Cardiac septum (tissue), 1 donor: ENCODE results near the gene GPC5. TPM values are rescaled to one million over a fixed set of nuclear protein-coding genes. Genes with fewer than 3 reads are reported as not detected.

Source experiments
- DNase-seq: peaks from one replicate; pipeline ENCODE4 v3.0.0-alpha.2; 2020; ENCODE audit warnings: low spot score
- intact Hi-C: fragments of 100-400 bp; cut with DNase I; formaldehyde crosslinking; loops from one replicate; pipeline ENCODE4 v1.14.0; 2022
- total RNA-seq: library from RNA; stranded (reverse); fragmentation: NEBNext Ultra II Directional; extraction: Animal tissue kit (Norgen Biotek cat#: 25700); gene quantifications from one replicate; pipeline ENCODE4 v1.2.1, GENCODE V29; 2021
- donor health status: DM: no; HTN: no; CAD: no.

GPC5 gene
- total RNA-seq, 1 donor from 2014 or later, result 0.86 TPM

- DNase-seq, result no peak
- intact Hi-C loops, result no loop called here
These were observed 1377.2 kb downstream of the GPC5 start for GRCh38 chr13:92775658-92776057.

DNA sequence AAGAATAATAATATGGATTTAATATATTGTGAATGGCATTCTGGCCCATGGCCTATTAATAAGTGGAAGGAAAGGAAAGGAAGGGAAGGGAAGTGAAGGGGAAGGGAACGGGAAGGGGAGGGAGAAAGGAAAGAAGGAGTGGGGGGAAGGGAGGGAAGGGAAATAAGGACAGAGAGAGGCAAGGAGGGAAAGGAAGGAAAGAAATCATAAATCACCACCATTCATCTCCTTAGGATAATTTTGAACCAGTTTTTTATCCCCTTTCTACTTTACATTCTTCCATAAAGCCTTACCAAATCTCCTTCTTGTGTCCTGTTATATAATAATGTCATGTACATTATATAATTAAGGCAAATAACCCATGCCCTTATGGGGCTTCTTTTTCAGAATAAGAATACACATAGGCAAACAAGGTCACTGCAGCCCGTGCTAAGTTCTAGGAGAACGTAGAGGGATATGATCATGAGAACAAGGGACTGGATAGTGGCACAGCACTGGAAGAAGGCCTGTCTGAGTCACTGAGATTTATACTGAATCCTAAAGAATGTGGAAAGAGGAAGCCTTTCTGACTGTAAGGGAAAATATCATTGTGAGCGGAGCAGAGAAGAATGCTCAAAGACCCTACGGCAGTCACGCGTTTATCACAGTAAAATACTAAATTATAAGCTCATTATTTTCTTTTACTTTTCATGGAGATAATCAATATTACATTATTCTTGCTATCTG, 1383.7 kb downstream of the GPC5 start:
- intact Hi-C loops, result no loop called here
- no peak for DNase-seq

DNA sequence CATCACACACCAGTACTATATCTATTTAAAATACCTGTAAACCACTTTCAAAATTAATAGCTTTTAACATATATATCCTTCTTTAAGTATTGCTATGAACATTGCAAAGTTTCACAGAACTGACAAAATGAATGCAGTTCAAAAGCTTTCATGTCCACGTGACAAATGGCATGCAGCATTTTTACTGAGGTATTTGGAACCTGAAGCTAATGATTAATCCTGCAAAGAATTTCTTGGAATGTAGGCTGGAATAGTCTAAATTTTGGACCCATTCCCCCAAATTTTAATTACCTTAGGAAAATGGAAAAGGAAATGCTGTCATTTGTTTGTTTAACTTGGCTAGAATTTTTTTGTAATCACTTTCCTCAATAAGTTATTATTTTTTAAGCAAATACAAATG, 1404.4 kb downstream of the GPC5 start:
- intact Hi-C loops, result no loop called here
- no peak for DNase-seq

- no peak for DNase-seq
- intact Hi-C loops, result no loop called here
These were observed 1405.9 kb downstream of the GPC5 start for GRCh38 chr13:92804346-92804745.

GRCh38 chr13:92804926-92805325, 1406.5 kb downstream of the GPC5 start:
- intact Hi-C loops, result no loop called here
- no peak for DNase-seq

GRCh38 chr13:92805766-92806165, 1407.3 kb downstream of the GPC5 start:
- intact Hi-C loops, result no loop called here
- no peak for DNase-seq

GRCh38 chr13:92806215-92806614, 1407.8 kb downstream of the GPC5 start:
- DNase-seq, result no peak
- intact Hi-C loops, result no loop called here

- intact Hi-C loops, result no loop called here
- DNase-seq, result no peak
These were observed 1408.9 kb downstream of the GPC5 start for GRCh38 chr13:92807353-92807752.

DNA sequence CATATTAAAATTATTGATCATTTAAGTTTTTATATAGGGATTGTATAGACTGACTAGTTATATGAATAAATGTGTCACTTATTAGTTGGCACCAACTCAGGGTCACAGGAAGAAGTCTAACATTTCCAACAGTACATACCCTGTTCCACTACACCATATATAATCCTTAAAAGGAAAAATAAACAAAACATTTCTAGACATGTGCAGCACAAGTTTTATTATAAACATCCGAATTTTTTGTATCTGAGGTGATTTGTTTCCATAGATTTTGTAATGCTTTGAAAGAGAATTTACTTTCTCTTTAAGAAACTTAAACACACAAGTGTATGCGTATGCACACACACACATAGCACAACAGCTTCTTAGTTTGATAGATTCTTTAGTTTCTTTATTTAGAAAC, 1409.5 kb downstream of the GPC5 start:
- intact Hi-C loops, result no loop called here
- DNase-seq, result no peak

DNA sequence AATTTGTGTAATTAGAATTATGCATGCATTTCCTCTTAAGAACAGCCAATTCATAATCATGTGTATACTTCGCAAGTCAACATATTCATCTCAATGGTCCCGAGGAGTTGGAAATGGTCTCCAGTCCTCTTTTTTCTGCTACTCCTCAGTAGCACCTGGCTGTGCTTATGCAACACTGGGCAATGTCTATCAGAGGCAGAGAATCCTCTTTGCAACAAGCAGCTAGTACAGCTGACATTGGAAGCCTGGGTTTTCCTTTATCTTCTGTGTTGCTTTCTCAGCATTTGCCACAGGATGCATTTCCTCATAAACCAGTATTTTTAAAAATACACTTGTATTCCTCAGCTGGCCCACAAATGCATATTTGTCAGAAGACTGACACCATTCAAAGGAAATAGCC, 1422.9 kb downstream of the GPC5 start:
- intact Hi-C loops, result no loop called here
- no peak for DNase-seq

- no peak for DNase-seq
- intact Hi-C loops, result no loop called here
These were observed 1424.6 kb downstream of the GPC5 start for GRCh38 chr13:92823059-92823458.

DNA sequence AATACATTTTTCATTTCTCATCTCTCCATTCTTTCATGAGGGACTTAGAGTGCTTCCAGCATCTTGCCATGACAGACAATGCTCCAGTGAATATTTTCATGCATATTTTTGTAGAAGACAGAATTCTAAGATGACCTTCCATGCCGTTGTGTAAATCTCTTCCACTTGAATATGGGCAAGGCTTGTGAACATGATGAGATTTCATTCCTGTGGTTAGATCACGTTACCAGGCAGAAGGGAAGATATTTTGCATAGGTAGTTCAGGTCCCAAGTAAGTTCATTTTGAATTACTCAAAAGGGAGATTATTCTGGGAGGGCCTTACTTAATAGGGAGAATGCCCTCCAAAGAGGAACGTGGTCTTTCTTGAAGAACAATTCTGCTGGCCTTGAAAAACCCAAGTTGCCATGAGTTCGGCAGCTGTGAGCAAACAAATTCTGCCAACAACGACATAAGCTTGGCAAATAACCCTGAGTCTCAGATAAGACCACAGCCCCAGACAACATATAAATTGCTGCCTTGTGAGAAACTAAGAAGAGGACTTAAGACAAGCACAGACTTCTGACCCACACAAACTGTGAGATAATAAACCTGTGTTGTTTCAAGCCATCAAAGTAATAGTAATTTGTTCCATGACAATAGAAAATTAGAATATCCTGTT, 1427.6 kb downstream of the GPC5 start:
- no peak for DNase-seq
- intact Hi-C loops, result no loop called here

- intact Hi-C loops, result no loop called here
- DNase-seq, result no peak
These were observed 1429.1 kb downstream of the GPC5 start for GRCh38 chr13:92827503-92827902.

DNA sequence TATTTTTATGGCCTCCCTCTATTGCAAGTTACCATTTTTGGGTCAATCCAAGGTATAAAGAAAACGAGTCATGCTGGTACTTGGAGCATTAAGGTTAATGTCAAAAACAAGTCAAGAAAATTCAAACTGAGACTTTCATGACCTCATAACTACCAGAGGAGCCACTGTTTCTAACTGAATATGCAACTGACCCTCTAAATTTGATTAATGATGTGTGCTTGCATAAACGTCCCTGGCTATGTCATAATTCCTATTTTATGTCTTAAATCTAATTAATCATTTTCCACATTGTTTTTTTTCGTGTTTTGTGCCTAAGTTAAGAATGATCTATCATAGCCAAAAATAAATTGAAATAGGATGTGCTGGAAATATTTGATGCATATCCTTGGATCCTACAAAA, 1431.5 kb downstream of the GPC5 start:
- no peak for DNase-seq
- intact Hi-C loops, result no loop called here

GRCh38 chr13:92830821-92831220, 1432.4 kb downstream of the GPC5 start:
- DNase-seq, result no peak
- intact Hi-C loops, result no loop called here

DNA sequence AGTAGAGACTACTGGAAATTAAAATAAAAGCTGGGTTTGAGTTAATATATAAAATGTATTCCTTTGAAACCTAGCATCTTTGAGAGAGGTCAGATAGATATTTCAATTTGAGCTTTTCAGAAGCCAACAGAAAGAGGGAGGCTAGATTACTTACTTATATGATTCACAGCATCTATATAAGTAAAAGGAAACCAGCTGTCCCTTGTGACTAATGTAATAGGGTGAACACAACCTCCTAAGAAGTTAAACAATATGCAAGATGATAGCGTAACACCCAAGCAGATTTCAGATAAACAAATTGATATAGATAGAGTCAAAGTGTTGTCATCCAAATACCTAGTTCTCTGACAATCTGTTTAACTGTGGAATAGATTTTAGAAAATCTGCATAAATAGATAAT, 1434.7 kb downstream of the GPC5 start:
- no peak for DNase-seq
- intact Hi-C loops, result no loop called here

GRCh38 chr13:92836171-92836570, 1437.8 kb downstream of the GPC5 start:
- no peak for DNase-seq

GRCh38 chr13:92838786-92839185, 1440.4 kb downstream of the GPC5 start:
- no peak for DNase-seq
- intact Hi-C loops, result no loop called here

More at GRCh38 chr13:92836171-92836570, 1437.8 kb downstream of the GPC5 start:
- intact Hi-C loops, result no loop called here

DNA sequence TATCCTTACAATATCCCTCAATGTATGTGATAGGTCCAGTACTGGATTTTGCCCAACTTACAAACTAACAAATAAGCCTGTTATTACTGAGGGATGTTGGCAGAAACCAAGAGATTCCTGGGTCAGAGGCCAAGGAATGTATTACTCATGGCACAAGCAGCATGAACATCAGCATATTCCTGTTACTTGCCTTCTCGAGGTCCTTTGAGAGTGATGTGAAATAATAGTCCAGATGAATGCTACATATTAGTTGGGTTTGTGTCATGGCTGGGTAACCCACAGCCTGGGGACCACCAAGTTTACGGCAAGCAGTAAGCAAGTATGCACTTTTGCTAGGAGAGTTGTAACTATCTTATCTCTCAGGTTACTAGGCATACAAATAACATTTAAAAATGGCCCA, 1443.7 kb downstream of the GPC5 start:
- DNase-seq, result no peak
- intact Hi-C loops, result no loop called here

DNA sequence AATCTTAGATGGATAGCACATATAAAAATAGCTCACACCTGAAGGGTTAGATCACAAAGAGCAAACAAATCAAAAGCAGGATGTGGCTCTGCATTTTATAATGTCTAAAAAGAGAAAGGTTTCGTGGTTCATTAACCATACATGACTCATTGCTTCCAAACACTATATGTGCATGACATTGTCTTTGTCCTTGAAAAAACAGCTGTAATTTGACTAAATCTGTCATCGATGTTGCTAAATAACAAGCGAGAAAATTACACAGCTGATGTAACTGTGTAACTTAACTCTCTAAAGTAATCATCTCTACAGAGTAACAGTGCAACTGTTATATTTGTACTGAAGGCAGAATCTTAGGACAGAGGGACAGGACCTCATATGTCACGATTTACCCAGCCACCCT, 1445.1 kb downstream of the GPC5 start:
- intact Hi-C loops, result no loop called here
- DNase-seq, result no peak

DNA sequence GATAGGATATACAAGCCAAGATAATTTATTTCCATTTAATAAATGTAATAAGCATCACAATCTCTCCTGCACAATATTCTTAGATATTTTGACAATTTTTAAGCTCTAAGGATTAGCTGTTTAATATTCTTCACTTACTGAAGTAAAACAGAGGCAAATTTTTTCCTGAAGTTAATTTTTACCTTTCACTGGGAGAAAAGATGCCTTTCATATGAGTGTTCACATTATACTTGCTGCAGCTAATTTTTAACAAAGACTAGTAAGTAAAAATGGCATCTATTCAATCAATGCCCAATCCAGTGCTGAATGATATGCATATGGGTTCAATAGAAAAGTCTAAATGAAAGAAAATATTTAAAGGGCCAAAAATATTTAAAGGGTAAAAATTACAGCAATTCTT, 1451.0 kb downstream of the GPC5 start:
- DNase-seq, result no peak
- intact Hi-C loops, result no loop called here
